HG02642 (cell line): ENCODE results near the gene PCDHGB6.
"Not testable (repeated sequence)": the region's sequence is repeated elsewhere in the genome, so short reads cannot be mapped to it uniquely, and the experiment has no call there.

ENCODE experiments used
- ATAC-seq: cut with Tn5 transposase; IDR thresholded peaks from one replicate; pipeline ENCODE4 v1.9.1; 2021; ENCODE audit warnings: mild to moderate bottlenecking; ENCODE audit not compliant: unreplicated experiment, poor library complexity

The PCDHGB6 gene

GRCh38 chr5:141387557-141388311 is 20.1 kb upstream of the PCDHGB6 start, which contains the start of gene PCDHGB4:
Gene PCDHGB4 (plus strand): TSS chr5:141387698. CDS start chr5:141387885, 187 bp downstream.
- ATAC-seq, result not testable (repeated sequence)

DNA sequence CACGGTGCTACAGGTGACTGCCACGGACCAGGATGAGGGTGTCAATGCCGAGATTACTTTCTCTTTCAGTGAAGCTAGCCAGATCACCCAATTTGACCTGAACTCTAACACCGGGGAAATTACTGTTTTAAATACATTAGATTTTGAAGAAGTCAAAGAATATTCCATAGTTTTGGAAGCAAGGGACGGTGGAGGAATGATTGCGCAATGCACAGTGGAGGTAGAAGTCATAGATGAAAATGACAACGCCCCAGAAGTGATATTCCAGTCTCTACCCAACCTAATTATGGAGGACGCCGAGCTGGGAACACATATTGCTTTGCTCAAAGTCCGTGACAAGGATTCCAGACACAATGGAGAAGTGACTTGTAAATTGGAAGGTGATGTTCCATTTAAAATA is 19.2 kb upstream of the PCDHGB6 start:
- no peak for ATAC-seq

- no peak for ATAC-seq
These were observed 18.4 kb upstream of the PCDHGB6 start for GRCh38 chr5:141389153-141390042.

- ATAC-seq, result no peak
These were observed 15.2 kb upstream of the PCDHGB6 start, which contains the start of gene PCDHGA8 for GRCh38 chr5:141392429-141393198. Gene PCDHGA8 (plus strand): TSS chr5:141392633. CDS start chr5:141392814, 181 bp downstream.

- no peak for ATAC-seq
These were observed 14.6 kb upstream of the PCDHGB6 start for GRCh38 chr5:141393267-141393666.

- not testable (repeated sequence) for ATAC-seq
These were observed 13.2 kb upstream of the PCDHGB6 start for GRCh38 chr5:141394401-141395187.

DNA sequence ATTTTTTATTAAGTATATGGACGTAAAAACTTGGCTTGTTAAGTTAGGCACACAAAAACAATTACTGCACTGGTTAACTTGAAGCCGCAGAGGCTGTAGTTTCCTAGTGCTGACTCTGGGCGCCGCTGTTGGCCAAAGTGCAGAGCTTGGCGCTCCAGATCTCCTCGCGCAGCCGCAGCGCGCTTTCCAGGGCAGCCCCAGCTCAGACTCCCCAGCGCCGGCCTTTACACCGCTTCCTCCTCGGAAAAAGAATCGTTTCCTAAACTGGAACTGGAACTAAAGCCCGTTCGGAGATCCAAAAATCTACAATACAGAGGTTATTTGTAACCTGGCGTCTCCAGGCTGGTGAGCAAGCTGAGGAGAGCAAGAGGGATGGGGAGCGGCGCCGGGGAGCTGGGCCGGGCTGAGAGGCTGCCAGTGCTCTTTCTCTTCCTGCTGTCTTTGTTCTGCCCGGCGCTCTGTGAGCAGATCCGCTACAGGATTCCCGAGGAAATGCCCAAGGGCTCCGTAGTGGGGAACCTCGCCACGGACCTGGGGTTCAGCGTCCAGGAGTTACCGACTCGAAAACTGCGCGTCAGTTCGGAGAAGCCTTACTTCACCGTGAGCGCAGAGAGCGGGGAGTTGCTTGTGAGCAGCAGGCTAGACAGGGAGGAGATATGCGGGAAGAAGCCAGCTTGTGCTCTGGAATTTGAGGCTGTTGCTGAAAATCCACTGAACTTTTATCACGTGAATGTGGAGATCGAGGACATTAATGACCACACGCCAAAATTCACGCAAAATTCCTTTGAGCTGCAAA is 9.9 kb upstream of the PCDHGB6 start, which contains the start of gene PCDHGB5:
PCDHGB5 (plus strand) TSS at position 192 of the 796 bp plus-strand sequence; CDS start at position 373, 181 bp downstream.
- ATAC-seq, result peak; percentile 97

GRCh38 chr5:141398608-141399007 is 9.2 kb upstream of the PCDHGB6 start:
- no peak for ATAC-seq

- no peak for ATAC-seq
These were observed 8.1 kb upstream of the PCDHGB6 start for GRCh38 chr5:141399555-141400258.

DNA sequence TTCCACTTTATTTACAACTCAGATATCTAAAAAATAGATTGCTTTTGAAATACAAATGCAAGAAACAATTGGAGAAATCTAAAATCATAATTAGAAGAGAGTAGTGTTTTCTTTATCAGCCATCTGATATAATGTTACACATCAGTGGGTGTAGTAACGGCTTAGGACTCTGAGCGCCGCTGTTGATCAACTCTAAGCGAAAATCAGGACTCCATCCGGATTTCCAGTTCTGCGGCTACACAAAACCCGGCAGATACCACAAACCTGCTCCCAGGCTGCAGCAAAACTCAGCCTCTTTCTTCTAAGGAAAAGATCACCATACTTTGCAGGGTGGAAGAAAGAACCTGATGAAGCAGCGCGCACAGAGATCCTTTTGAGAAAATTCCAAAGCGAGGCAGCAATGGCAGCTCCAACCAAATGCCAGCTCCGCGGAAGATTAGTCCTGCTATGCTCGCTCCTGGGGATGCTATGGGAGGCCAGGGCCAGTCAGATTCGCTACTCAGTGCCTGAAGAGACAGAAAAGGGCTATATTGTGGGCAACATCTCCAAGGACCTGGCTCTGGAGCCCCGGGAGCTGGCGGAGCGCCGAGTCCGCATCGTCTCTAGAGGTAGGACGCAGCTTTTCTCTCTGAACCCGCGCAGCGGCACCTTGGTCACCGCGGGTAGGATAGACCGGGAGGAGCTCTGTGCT is 5.1 kb upstream of the PCDHGB6 start, which contains the start of gene PCDHGA9:
PCDHGA9 (plus strand) TSS at position 226 of the 691 bp plus-strand sequence; CDS start at position 401, 175 bp downstream.
- no peak for ATAC-seq

- ATAC-seq, result no peak
These were observed 4.4 kb upstream of the PCDHGB6 start for GRCh38 chr5:141403387-141403786.

DNA sequence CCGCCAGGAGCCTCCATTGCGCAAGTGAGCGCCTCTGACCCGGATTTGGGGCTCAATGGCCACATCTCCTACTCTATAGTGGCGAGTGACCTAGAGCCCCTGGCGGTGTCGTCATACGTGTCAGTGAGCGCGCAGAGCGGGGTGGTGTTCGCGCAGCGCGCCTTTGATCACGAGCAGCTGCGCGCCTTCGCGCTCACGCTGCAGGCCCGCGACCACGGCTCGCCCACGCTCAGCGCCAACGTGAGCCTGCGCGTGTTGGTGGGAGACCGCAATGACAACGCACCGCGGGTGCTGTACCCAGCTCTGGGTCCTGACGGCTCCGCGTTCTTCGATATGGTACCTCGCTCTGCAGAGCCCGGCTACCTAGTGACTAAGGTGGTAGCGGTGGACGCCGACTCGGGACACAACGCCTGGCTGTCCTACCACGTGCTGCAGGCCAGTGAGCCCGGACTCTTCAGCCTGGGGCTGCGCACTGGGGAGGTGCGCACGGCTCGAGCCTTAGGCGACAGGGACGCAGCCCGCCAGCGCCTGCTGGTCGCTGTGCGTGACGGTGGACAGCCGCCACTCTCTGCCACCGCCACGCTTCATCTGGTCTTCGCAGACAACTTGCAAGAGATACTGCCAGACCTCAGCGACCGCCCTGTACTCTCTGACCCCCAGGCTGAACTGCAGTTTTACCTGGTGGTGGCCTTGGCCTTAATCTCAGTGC is 1.9 kb downstream of the PCDHGB6 start:
- ATAC-seq, result no peak

DNA sequence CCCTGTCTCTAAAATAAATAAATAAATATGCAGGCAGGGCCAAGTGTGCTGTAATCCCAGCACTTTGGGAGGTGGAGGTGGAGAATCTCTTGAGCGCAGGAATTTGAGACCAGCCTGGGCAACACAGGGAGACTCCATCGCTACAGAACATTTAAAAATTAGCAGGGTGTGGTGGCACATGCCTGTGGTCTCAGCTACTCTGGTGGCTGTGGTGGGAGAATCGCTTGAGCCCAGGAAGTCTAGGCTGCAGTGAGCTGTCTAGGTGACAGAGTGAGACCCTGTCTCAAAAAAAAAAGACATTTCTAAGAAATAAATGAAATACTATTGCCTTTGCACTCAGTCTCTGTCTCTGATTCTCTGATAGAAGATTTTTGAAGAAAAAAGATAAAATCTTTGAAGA is 3.8 kb downstream of the PCDHGB6 start:
- no peak for ATAC-seq

DNA sequence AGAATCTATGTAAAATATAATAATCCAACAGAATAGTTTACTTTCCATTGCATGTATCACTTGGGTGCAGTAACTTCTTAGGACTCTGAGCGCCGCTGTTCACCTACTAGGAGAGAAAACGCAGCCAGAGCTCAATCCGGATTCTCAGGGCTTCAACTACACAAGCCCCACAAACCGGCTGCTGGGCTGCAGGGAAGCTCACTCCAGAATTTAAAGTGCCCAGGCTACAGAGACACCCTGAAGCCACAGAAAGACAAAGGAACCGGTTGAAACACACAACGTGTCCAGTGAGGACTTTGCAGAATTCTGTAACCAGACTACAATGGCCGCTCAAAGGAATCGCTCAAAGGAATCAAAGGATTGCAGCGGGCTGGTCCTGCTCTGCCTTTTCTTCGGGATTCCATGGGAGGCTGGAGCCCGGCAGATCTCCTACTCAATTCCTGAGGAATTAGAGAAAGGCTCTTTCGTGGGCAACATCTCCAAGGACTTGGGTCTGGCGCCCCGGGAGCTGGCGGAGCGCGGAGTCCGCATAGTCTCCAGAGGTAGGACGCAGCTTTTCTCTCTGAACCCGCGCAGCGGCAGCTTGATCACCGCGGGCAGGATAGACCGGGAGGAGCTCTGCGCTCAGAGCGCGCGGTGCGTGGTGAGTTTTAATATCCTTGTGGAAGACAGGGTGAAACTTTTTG is 5.2 kb downstream of the PCDHGB6 start, which contains the start of gene PCDHGA10:
PCDHGA10 (plus strand) TSS at position 134 of the 686 bp plus-strand sequence; CDS start at position 323, 189 bp downstream.
- peak; percentile 69 for ATAC-seq

DNA sequence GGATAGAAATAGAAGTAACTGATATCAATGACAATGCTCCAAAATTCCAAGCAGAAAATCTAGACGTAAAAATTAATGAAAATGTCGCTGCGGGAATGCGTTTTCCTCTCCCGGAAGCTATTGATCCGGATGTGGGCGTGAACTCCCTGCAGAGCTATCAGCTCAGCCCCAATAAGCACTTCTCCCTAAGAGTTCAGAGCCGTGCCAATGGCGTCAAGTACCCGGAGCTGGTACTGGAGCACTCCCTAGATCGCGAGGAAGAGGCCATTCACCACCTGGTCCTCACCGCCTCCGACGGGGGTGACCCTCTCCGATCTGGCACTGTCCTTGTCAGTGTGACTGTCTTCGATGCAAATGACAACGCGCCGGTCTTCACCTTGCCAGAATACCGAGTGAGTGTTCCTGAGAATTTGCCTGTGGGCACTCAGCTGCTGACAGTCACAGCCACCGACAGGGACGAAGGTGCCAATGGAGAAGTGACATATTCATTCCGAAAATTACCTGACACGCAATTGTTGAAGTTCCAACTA is 5.8 kb downstream of the PCDHGB6 start:
- no peak for ATAC-seq
